Astrocyte of the spinal cord (primary cell): ENCODE measurements around the gene POP7.
"Not testable (repeated sequence)": the region's sequence is repeated elsewhere in the genome, so short reads cannot be mapped to it uniquely, and the experiment has no call there.

Experiments used
- DNase-seq: peaks from one replicate; pipeline ENCODE4 v3.0.0; 2011; ENCODE audit warnings: low read depth, low spot score
- H3K4me3 ChIP-seq: 2 replicates; pipeline ENCODE4 v1.5.1; 2011; ENCODE audit warnings: low read depth, mild to moderate bottlenecking, low read length, moderate library complexity
- in situ Hi-C: cut with HindIII; loops from 2 replicates; pipeline ENCODE4 v1.10.0; 2017; ENCODE audit warnings: low sequenced_read_pairs
- TF ChIP-seq, protein P1 (sequence below): IDR thresholded peaks from 2 replicates; pipeline ENCODE4 v1.5.1; 2012; ENCODE audit warnings: low read depth, mild to moderate bottlenecking, low read length, inconsistent platforms

POP7 gene

DNA sequence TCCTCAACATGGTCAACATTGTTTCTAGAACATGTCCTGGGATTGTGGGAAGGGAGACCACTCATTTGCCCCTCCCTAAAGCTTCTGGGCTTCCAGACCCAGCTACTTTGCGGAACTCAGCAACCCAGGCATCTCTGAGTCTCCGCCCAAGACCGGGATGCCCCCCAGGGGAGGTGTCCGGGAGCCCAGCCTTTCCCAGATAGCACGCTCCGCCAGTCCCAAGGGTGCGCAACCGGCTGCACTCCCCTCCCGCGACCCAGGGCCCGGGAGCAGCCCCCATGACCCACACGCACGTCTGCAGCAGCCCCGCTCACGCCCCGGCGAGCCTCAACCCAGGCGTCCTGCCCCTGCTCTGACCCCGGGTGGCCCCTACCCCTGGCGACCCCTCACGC lies 14.4 kb downstream of the POP7 start, which contains the start of gene EPO:
Gene EPO, plus strand, starts transcription at position 190 of the 392 bp plus-strand sequence. CDS start 513 bp downstream, outside the sequence.
- in situ Hi-C loops = no loop called here
- no peak within 1 kb of the TSS for H3K4me3 ChIP-seq
- DNase-seq = no peak
- TF ChIP-seq, protein P1, sequence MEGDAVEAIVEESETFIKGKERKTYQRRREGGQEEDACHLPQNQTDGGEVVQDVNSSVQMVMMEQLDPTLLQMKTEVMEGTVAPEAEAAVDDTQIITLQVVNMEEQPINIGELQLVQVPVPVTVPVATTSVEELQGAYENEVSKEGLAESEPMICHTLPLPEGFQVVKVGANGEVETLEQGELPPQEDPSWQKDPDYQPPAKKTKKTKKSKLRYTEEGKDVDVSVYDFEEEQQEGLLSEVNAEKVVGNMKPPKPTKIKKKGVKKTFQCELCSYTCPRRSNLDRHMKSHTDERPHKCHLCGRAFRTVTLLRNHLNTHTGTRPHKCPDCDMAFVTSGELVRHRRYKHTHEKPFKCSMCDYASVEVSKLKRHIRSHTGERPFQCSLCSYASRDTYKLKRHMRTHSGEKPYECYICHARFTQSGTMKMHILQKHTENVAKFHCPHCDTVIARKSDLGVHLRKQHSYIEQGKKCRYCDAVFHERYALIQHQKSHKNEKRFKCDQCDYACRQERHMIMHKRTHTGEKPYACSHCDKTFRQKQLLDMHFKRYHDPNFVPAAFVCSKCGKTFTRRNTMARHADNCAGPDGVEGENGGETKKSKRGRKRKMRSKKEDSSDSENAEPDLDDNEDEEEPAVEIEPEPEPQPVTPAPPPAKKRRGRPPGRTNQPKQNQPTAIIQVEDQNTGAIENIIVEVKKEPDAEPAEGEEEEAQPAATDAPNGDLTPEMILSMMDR = no peak

DNA sequence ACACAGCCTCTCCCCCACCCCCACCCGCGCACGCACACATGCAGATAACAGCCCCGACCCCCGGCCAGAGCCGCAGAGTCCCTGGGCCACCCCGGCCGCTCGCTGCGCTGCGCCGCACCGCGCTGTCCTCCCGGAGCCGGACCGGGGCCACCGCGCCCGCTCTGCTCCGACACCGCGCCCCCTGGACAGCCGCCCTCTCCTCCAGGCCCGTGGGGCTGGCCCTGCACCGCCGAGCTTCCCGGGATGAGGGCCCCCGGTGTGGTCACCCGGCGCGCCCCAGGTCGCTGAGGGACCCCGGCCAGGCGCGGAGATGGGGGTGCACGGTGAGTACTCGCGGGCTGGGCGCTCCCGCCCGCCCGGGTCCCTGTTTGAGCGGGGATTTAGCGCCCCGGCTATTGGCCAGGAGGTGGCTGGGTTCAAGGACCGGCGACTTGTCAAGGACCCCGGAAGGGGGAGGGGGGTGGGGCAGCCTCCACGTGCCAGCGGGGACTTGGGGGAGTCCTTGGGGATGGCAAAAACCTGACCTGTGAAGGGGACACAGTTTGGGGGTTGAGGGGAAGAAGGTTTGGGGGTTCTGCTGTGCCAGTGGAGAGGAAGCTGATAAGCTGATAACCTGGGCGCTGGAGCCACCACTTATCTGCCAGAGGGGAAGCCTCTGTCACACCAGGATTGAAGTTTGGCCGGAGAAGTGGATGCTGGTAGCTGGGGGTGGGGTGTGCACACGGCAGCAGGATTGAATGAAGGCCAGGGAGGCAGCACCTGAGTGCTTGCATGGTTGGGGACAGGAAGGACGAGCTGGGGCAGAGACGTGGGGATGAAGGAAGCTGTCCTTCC lies 15.0 kb downstream of the POP7 start:
- TF ChIP-seq, protein P1 = no peak
- no peak overlapping the region for H3K4me3 ChIP-seq
- in situ Hi-C loops = no loop called here
- DNase-seq = no peak

DNA sequence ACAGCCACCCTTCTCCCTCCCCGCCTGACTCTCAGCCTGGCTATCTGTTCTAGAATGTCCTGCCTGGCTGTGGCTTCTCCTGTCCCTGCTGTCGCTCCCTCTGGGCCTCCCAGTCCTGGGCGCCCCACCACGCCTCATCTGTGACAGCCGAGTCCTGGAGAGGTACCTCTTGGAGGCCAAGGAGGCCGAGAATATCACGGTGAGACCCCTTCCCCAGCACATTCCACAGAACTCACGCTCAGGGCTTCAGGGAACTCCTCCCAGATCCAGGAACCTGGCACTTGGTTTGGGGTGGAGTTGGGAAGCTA lies 15.5 kb downstream of the POP7 start:
- in situ Hi-C loops = no loop called here
- H3K4me3 ChIP-seq = no peak overlapping the region

DNA sequence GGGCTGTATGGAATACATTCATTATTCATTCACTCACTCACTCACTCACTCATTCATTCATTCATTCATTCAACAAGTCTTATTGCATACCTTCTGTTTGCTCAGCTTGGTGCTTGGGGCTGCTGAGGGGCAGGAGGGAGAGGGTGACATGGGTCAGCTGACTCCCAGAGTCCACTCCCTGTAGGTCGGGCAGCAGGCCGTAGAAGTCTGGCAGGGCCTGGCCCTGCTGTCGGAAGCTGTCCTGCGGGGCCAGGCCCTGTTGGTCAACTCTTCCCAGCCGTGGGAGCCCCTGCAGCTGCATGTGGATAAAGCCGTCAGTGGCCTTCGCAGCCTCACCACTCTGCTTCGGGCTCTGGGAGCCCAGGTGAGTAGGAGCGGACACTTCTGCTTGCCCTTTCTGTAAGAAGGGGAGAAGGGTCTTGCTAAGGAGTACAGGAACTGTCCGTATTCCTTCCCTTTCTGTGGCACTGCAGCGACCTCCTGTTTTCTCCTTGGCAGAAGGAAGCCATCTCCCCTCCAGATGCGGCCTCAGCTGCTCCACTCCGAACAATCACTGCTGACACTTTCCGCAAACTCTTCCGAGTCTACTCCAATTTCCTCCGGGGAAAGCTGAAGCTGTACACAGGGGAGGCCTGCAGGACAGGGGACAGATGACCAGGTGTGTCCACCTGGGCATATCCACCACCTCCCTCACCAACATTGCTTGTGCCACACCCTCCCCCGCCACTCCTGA lies 16.7 kb downstream of the POP7 start:
- DNase-seq = no peak
- no peak overlapping the region for H3K4me3 ChIP-seq
- TF ChIP-seq, protein P1 = no peak
- in situ Hi-C loops = no loop called here

More for the DNA sequence above, 15.5 kb downstream of the POP7 start:
- DNase-seq = no peak
- TF ChIP-seq, protein P1 = no peak

DNA sequence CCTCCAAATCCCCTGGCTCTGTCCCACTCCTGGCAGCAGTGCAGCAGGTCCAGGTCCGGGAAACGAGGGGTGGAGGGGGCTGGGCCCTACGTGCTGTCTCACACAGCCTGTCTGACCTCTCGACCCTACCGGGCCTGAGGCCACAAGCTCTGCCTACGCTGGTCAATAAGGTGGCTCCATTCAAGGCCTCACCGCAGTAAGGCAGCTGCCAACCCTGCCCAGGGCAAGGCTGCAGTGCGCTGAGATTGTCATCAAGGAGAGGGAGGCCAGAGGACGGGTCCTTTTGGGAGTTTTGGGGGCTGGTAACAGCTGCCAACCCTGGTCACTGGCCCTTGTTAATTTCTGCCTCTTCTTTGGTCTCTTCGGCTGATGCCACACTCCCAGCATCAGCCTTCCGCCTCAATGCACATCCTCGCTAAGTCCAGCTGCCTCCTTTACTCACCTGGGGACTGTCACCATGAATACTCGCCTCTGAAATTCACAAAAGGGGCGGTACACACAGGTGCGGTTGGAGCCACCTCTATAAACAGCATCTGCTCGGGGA lies 17.9 kb downstream of the POP7 start:
- no peak overlapping the region for H3K4me3 ChIP-seq
- TF ChIP-seq, protein P1 = no peak
- in situ Hi-C loops = no loop called here
- DNase-seq = no peak

DNA sequence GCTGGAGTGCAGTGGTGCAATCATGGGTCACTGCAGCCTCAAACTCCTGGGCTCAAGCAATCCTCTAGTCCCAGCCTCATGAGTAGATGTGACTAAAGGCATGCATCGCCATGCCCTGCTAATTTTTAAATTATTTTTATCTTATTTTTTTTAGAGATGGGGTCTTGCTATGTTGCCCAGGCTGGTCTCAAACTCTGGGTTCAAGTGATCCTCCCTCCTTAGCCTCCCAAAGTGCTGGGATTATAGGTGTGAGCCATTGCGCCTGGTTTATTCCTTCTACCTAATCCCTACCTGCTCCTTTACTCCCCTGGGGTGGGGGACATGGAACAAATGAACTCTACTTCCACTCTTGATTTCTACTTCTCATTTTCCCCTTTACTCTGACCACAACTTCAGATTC lies 18.4 kb downstream of the POP7 start:
- DNase-seq, in situ Hi-C loops, H3K4me3 ChIP-seq: not testable (repeated sequence)
